ENCODE results near the gene BTG1. TPM values are rescaled to one million over a fixed set of nuclear protein-coding genes. Genes with fewer than 3 reads are reported as not detected.
A peak's percentile ranks its signal among the peaks of the same experiment; 100 is the strongest.

The BTG1 gene
- total and polyA plus RNA-seq, 9 of the 15 experiments (the other 6 are each of a cell fraction or from before 2014, with no cell fraction given) = 3.7 to 28.6 (median 7.4) TPM

DNA sequence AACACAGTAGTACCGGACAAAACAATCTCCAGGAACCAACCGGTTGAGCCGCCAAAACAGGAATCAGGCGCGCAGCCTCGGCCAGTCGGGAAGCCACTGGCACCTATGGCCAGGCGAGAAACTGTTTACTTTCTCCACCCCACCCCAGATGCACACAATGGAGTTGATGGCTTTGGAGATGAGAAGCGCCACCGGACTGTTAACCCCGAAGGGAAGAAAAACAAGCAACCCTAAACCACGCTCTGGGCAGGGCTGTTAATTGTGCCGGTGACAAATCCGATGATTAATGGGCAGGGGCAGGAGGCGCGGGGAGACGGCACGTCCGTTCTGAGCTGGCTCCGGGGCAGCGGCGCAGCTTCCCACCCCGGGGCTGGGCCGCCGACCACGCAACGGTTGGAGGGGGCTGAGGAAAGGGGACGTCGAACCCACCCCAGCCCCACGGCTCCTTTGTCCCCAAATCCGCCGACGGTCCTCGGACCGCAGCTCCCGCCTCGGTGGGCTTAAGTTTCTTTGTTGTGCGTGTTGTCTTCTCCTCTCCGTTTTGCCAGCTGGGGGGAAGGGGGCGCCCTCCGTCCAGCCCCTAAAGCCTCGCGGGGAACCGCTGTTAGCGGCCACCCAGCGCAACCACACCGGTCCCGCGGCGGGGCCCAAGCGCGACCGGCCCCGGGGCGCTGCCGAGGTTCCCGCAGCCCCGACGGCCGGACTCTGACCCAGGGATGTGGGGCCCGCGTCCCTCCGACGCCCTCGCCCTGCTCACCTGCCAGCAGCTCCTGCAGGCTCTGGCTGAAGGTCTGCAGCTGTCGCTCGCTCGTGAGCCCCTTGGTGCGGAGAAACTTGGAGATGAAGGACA lies 790 bp downstream of the BTG1 start (continued):
- TF ChIP-seq JUND (IDR thresholded peaks at IDR 0.05; ENCODE audit: borderline replicate concordance, low read depth, low read length) (peak; percentile 14; the same call in 1 of the 2 replicates), JUND (tag; IDR thresholded peaks at IDR 0.05; ENCODE audit: borderline replicate concordance, low read depth, low read length) (no peak), SAP30 (IDR thresholded peaks at IDR 0.05; ENCODE audit: borderline replicate concordance, insufficient read depth, low read depth, low read length, poor library complexity, severe bottlenecking) (peak; percentile 54), ZNF668 (CRISPR knock-in tag; IDR thresholded peaks at IDR 0.05) (no peak)

DNA sequence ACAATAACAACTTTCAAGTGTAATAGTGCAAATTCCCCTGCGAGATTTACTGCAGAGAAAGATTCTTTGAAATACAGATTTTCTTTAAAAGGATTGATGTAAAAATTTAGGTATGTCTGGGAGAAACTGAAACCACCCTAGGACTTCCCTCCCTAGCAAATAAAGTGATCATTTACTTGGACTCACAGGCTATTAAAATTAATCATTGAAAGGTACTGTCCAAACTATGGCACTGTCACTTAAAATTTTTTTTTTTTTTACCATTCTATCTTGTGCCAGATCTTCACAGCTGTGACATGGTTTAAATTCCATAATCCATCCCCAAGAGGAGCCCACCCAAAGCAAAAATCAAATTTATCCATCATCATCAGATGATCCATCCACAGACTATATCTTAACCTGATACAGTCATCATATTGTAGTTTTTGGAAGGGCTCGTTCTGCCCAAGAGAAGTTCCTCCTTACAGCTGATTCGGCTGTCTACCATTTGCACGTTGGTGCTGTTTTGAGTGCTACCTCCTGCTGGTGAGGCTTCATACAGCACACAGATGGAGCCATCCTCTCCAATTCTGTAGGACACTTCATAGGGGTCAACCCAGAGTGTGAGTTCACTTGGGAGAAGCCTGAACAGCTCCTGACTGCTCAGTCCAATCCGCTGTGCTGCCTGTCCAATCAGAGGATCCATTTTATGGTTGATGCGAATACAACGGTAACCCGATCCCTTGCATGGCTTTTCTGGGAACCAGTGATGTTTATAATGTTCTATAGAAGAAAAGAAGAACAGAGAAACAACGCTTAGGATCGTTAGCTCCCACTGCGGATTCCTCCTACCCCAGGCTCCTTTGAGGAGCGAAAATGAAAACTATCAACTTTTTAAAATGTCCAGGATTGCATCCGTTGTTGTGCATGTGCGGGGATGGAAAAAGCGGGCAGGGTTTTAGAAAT lies 1.7 kb downstream of the BTG1 start:
- H3K4me3 ChIP-seq = peak overlapping the region; percentile 88
- FAIRE-seq = peak; percentile 93
- peaks cover 14 to 18% of the 10 kb centered on the region in 2 experiments; a peak in 4 of 5 replicates for H3K4me1 ChIP-seq (replicated peaks in 1 of 2; ENCODE audit: control insufficient read depth in 2 of 2, insufficient read depth in 2 of 2, low read length in 2 of 2)
- peaks cover 41% of the 10 kb centered on the region for H4K20me1 ChIP-seq (replicated peaks; ENCODE audit: control insufficient read depth, insufficient read depth, low read length)
- ATAC-seq = peak; percentile 74
- BruUV-seq (replicated peaks) = TSS peak; percentile 37
- peak; percentile 48 to 91 (median 62) for DNase-seq (ENCODE audit: extremely low read depth in 1 of 4, low spot score in 3 of 4)
- H3K27me3 ChIP-seq (ENCODE audit: control insufficient read depth in 2 of 2, insufficient read depth in 2 of 2, low read length in 2 of 2) = no peaks in the 10 kb centered on the region
- H2AFZ ChIP-seq (ENCODE audit: low read depth, low read length) = peak overlapping the region; percentile 67; the same call in 1 of the 2 replicates
- H3K9me1 ChIP-seq (ENCODE audit: control insufficient read depth, insufficient read depth, low read length) = no peaks in the 10 kb centered on the region
- intact Hi-C loops (cut with micrococcal nuclease) = loop anchor here (1.0 to 10.0 kb wide), 9 partner anchors 67 to 761 kb away; no protein-coding TSS in a partner anchor
- in situ Hi-C loops (cut with MboI) = no loop called here
- H3K27ac ChIP-seq (ENCODE audit: extremely low read depth, low read depth, low read length) = peak overlapping the region; percentile 87
- ChIA-PET CTCF (ENCODE audit: low intra/inter-chr PET ratio) (interaction anchor here (0.6 to 1.4 kb wide), 3 partner anchors 9 to 426 kb away, joined by 3 to 4 read pairs (median 4); no protein-coding TSS in a partner anchor), POLR2A (interaction anchor here (0.5 to 3.8 kb wide), 67 partner anchors 7 to 762 kb away, joined by 3 to 47 read pairs (median 5); no protein-coding TSS in a partner anchor)
- 2% methylated on average over 15 of the region's 15 CpGs for WGBS (ENCODE audit: insufficient coverage, low coverage, missing lambda C conversion rate)
- H3K9me3 ChIP-seq (replicated peaks; ENCODE audit: control insufficient read depth, insufficient read depth, low read depth, low read length) = no peaks in the 10 kb centered on the region
- H3K4me2 ChIP-seq (ENCODE audit: insufficient read depth, low read length) = peak overlapping the region; percentile 87
- peaks cover 82% of the 10 kb centered on the region for H3K79me2 ChIP-seq (ENCODE audit: control insufficient read depth, insufficient read depth, low read length)
- peak overlapping the region; percentile 82 to 93 for H3K9ac ChIP-seq (ENCODE audit: insufficient read depth in 1 of 2, low read depth in 2 of 2, low read length in 2 of 2)
- H3K36me3 ChIP-seq (ENCODE audit: control insufficient read depth, insufficient read depth, low read length) = peaks cover 44% of the 10 kb centered on the region
- TF ChIP-seq DACH1 (IDR thresholded peaks at IDR 0.05; ENCODE audit: partially characterized antibody) = peak; percentile 93
- TF ChIP-seq MXI1 (IDR thresholded peaks at IDR 0.05; ENCODE audit: low read depth, low read length) = peak; percentile 65; the same call in 1 of the 2 replicates
- TF ChIP-seq, protein P1, sequence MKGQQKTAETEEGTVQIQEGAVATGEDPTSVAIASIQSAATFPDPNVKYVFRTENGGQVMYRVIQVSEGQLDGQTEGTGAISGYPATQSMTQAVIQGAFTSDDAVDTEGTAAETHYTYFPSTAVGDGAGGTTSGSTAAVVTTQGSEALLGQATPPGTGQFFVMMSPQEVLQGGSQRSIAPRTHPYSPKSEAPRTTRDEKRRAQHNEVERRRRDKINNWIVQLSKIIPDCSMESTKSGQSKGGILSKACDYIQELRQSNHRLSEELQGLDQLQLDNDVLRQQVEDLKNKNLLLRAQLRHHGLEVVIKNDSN (CRISPR knock-in tag; IDR thresholded peaks at IDR 0.05) = no peak
- TF ChIP-seq, protein P2, sequence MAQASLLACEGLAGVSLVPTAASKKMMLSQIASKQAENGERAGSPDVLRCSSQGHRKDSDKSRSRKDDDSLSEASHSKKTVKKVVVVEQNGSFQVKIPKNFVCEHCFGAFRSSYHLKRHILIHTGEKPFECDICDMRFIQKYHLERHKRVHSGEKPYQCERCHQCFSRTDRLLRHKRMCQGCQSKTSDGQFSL (CRISPR knock-in tag; IDR thresholded peaks at IDR 0.05) = no peak
- TF ChIP-seq, protein P2 (tag; IDR thresholded peaks at IDR 0.05) = no peak
- TF ChIP-seq CAMTA2 (CRISPR knock-in tag; conservative IDR thresholded peaks at IDR 0.05) = no peak
- no peak for TF ChIP-seq SMARCA5 (IDR thresholded peaks at IDR 0.05)
- TF ChIP-seq, protein P3, sequence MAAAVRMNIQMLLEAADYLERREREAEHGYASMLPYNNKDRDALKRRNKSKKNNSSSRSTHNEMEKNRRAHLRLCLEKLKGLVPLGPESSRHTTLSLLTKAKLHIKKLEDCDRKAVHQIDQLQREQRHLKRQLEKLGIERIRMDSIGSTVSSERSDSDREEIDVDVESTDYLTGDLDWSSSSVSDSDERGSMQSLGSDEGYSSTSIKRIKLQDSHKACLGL (CRISPR knock-in tag; IDR thresholded peaks at IDR 0.05; ENCODE audit: borderline replicate concordance, poor library complexity, severe bottlenecking) = no peak
- TF ChIP-seq KLF6 (CRISPR knock-in tag; IDR thresholded peaks at IDR 0.05; ENCODE audit: borderline replicate concordance) = no peak
- TF ChIP-seq BDP1 (IDR thresholded peaks at IDR 0.05; ENCODE audit: insufficient read depth, insufficient read length) = no peak
- TF ChIP-seq MCM3 (IDR thresholded peaks at IDR 0.05) = no peak
- TF ChIP-seq CREM (IDR thresholded peaks at IDR 0.05; ENCODE audit: low read depth) = peak; percentile 54

Data from K562 (cell line).